SJSA1 (cell line): ENCODE data around the gene ZC3H14. TPM values are rescaled to one million over a fixed set of nuclear protein-coding genes. Genes with fewer than 3 reads are reported as not detected.
A peak's percentile ranks its signal among the peaks of the same experiment; 100 is the strongest.

Source experiments
- DNase-seq, 2 experiments: peaks; one replicate each; pipeline ENCODE4 v3.0.0-alpha.2; 2015 to 2020; ENCODE audit warnings: low spot score in 2 of 2, low read depth in 1 of 2
- H3K27ac ChIP-seq: fragments of 250-450 bp; sonication (Bioruptor Pico); 2 replicates; pipeline ENCODE4 v1.5.1; 2020; ENCODE audit warnings: mild to moderate bottlenecking, moderate library complexity
- H3K27me3 ChIP-seq: fragments of 250-450 bp; sonication (Bioruptor Pico); replicated peaks from 2 replicates; pipeline ENCODE4 v1.5.1; 2020; ENCODE audit warnings: mild to moderate bottlenecking, moderate library complexity
- H3K36me3 ChIP-seq: fragments of 250-450 bp; sonication (Bioruptor Pico); 2 replicates; pipeline ENCODE4 v1.5.1; 2020; ENCODE audit warnings: mild to moderate bottlenecking
- H3K4me1 ChIP-seq: fragments of 250-450 bp; sonication (Bioruptor Pico); replicated peaks from 2 replicates; pipeline ENCODE4 v1.6.1; 2021; ENCODE audit warnings: mild to moderate bottlenecking
- H3K4me3 ChIP-seq: fragments of 250-450 bp; sonication (Bioruptor Pico); 2 replicates; pipeline ENCODE4 v1.5.1; 2020; ENCODE audit warnings: mild to moderate bottlenecking
- H3K9me3 ChIP-seq: fragments of 250-450 bp; sonication (Bioruptor Pico); replicated peaks from 2 replicates; pipeline ENCODE4 v1.5.1; 2020; ENCODE audit warnings: mild to moderate bottlenecking
- total RNA-seq: library from RNA; depleted of rRNA; stranded (reverse); fragments of >200 nt; shearing (Covaris generic); gene quantifications from 2 replicates; pipeline ENCODE4 v1.2.3, GENCODE V29; 2014

The ZC3H14 gene
- total RNA-seq, 1 experiment from 2014 or later = 86.1 TPM

DNA sequence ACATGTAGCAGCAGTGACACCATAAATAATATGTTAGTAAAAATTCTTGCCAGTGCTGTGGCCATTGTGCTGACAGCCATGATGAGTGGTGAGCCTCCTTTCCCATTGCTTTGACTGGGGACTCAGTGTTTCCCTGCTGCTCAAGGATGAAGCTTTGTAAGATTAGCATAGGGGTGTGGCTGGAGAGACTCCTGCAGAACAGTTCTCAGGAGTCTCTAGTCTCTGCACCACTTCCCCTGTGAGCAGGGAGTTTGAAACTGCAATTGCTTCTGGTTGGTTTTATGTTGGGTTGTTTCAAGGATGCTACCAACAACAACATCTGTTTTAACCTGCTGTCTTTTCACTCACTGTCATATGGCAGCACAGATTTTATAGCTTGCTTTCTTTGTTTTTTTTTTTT, 41.4 kb downstream of the ZC3H14 start:
- H3K36me3 ChIP-seq = peaks cover 74% of the 10 kb centered on the region

DNA sequence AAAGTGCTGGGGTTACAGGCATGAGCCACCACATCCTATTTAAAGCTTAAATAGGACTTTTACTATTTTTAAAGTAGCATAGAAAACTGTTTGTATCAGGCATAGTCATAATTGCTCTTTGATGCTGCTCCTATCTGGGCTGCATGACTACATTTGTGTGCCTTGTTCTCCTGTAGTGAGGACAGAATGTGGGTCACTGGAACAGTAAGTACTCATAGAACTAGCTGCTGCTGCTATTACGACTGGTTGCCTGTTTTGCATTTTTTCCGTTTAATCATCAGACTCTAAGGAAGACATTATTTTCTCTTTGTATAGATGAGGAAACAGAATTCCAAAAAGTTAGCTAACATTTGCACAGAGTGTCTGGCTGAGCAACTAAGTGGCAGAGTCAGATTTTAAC, 42.8 kb downstream of the ZC3H14 start:
- Histone ChIP-seq H3K27me3 (no peaks in the 10 kb centered on the region), H3K4me3 (no peak overlapping the region), H3K9me3 (no peaks in the 10 kb centered on the region), H3K36me3 (peaks cover 72% of the 10 kb centered on the region), H3K4me1 (no peaks in the 10 kb centered on the region), H3K27ac (no peak overlapping the region)
- no peak for DNase-seq

More for the DNA sequence above, 41.4 kb downstream of the ZC3H14 start:
- H3K27me3 ChIP-seq = no peaks in the 10 kb centered on the region
- H3K4me3 ChIP-seq = no peak overlapping the region
- no peaks in the 10 kb centered on the region for H3K9me3 ChIP-seq
- H3K27ac ChIP-seq = no peak overlapping the region
- H3K4me1 ChIP-seq = no peaks in the 10 kb centered on the region
- DNase-seq = no peak

DNA sequence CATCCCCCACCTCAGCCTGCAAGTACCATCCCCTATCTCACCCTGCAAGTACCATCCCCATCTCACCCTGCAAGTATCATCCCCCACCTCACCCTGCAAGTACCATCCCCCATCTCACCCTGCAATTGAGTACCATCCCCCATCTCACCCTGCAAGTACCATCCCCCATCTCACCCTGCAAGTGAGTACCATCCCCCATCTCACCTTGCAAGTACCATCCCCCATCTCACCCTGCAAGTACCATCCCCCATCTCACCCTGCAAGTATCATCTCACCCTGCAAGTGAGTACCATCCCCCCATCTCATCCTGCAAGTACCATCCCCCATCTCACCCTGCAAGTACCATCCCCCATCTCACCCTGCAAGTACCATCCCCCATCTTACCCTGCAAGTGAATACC, 45.0 kb downstream of the ZC3H14 start:
- Histone ChIP-seq H3K4me1 (peaks cover 3% of the 10 kb centered on the region), H3K27me3 (no peaks in the 10 kb centered on the region), H3K36me3 (peaks cover 69% of the 10 kb centered on the region), H3K4me3 (no peak overlapping the region), H3K9me3 (no peaks in the 10 kb centered on the region), H3K27ac (no peak overlapping the region)
- DNase-seq = no peak

DNA sequence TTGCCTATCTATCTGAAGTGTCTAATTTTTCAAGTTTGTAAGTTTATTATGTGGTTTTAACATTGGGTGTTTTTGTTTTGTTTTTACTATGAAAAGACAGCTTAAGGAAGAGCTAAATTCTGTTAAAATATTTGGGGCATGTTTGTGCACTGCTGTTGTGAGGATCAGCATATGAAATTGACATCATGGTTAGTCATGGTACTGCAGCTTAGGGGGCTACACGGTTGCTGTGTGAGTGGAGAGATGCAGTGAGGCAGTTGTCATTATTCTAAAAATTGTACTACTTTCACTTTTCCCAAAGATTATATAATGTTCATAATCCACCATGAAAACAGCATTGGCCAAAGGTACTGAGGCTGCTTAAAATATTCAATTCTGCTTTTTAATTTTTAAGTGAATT, 49.0 kb downstream of the ZC3H14 start:
- no peaks in the 10 kb centered on the region for H3K9me3 ChIP-seq
- H3K27ac ChIP-seq = no peak overlapping the region
- H3K36me3 ChIP-seq = peaks cover 43% of the 10 kb centered on the region
- H3K27me3 ChIP-seq = no peaks in the 10 kb centered on the region
- H3K4me1 ChIP-seq = peaks cover 25% of the 10 kb centered on the region
- no peak for DNase-seq
- no peak overlapping the region for H3K4me3 ChIP-seq

DNA sequence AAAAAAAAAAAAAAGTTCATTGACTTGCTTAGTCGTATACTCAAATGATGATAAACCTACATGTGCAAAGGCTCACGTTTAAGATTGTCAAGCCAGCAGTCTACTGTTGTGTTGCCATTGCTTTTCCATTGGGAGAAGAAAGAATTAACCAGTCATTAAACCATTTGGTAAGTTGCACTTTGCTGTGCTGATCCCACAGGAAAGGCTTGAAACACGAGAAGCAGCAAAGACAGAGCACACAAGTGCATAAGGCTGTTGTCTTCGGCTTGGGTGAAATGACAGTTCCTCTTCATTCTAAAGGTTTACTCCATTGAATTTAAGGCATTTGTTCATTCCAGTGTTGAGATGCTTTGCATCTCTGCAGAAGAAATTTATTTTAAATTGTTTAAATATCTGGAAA, 50.1 kb downstream of the ZC3H14 start:
- DNase-seq = no peak
- Histone ChIP-seq H3K4me1 (peaks cover 25% of the 10 kb centered on the region), H3K4me3 (no peak overlapping the region), H3K36me3 (peaks cover 40% of the 10 kb centered on the region), H3K9me3 (no peaks in the 10 kb centered on the region), H3K27ac (no peak overlapping the region), H3K27me3 (no peaks in the 10 kb centered on the region)

DNA sequence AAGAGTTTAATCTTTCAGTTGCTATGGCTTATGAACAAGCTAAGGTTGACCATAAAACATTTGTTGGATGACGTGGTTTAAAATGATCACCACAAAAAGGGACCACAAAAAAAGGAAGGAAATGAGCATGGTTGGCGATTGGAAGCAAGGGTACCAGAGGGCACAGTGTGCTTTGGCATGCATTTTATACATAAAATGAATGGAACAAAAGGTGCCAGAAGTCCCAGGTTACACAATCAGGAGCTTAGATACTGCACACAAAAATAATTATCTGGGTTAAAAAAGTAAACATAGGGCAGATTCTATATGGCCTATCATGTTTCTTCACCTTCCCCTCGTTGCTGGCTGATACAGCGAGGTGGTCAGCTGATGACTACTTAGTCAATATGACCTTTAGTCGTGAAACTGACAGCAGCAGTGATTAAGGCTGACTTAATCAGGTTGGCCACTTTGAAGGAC, 50.7 kb downstream of the ZC3H14 start:
- Histone ChIP-seq H3K9me3 (no peaks in the 10 kb centered on the region), H3K4me3 (no peak overlapping the region), H3K4me1 (peaks cover 25% of the 10 kb centered on the region), H3K36me3 (peaks cover 37% of the 10 kb centered on the region), H3K27ac (peak overlapping the region; percentile 38; the same call in 1 of the 2 replicates), H3K27me3 (no peaks in the 10 kb centered on the region)
- DNase-seq = peak in 1 of 2 experiments; percentile 3

DNA sequence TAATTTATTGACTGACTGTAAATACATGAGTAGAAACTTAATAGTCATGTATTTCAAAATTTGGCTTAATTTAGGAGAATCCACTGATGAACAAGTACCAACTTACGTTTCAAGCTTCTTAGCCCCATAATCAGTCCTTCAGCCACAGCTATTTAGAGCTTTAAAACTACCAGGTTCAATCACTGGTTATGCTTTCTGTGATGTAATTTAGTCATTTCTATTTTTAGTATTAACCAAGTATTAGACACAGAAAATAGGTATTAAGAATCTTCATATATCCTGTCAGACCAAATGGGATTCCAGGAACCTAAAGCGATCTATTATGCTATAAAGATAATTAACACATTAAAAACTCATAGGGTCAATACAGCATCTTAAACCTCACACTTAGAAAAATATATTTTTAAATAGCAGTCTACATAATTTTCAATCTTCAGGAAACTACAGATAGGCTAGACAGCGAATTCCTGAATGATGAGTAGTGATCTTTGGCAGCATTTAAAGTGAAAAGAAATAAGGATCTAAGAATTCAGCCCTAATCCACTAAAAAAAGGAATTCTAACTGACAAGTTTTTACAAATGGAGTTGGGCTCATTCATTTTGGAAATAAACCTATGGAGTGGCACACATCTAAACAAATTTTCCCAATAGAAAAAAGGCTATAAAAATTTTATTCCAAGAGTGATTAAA, 51.5 kb downstream of the ZC3H14 start:
- Histone ChIP-seq H3K4me3 (no peak overlapping the region), H3K9me3 (no peaks in the 10 kb centered on the region), H3K36me3 (peaks cover 29% of the 10 kb centered on the region), H3K27me3 (no peaks in the 10 kb centered on the region), H3K4me1 (peaks cover 25% of the 10 kb centered on the region), H3K27ac (peak overlapping the region; percentile 38)
- peak in 1 of 2 experiments; percentile 64 for DNase-seq

DNA sequence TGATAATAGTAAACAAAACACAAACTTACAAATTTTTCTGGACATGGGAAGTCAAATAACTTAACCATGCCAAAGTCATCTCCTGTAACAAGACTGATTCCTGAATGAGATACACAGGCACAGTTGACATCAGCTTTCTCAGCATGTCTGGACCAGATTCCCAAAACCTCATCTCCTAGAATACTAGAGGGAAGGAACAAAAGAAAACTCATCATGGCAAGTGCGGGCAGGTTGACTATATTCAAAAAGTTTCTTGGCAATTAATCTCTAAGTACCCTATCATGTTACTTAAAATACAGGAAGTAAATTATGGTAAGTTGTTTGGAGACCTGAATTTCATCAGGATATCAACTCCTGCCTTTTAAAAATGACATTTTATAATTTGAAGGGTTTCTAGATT, 53.9 kb downstream of the ZC3H14 start:
- Histone ChIP-seq H3K9me3 (no peaks in the 10 kb centered on the region), H3K27me3 (no peaks in the 10 kb centered on the region), H3K36me3 (peaks cover 11% of the 10 kb centered on the region), H3K27ac (no peak overlapping the region), H3K4me3 (no peak overlapping the region), H3K4me1 (peaks cover 25% of the 10 kb centered on the region)
- DNase-seq = no peak

DNA sequence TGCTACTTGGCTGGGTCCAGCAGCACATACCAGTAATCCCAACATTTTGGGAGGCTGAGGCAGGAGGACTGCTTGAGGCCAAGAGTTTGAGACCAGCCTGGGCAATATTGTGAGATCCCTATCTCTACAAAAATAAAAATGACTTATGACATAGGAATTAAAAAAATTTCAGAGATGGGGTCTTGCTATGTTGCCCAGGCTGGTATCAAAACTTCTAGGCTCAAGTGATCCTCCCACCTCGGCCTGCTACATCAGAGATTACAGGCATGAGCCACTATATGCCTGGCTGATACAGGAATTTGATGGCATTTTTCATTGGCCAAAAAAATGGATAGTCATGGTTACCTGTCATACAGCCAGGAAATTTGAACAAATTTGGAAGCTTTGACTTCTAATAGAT, 54.6 kb downstream of the ZC3H14 start:
- peaks cover 6% of the 10 kb centered on the region; the same call in 1 of the 2 replicates for H3K36me3 ChIP-seq
- no peak overlapping the region for H3K27ac ChIP-seq
- no peaks in the 10 kb centered on the region for H3K9me3 ChIP-seq
- no peak for DNase-seq
- H3K4me3 ChIP-seq = no peak overlapping the region
- no peaks in the 10 kb centered on the region for H3K27me3 ChIP-seq
- H3K4me1 ChIP-seq = peaks cover 25% of the 10 kb centered on the region

DNA sequence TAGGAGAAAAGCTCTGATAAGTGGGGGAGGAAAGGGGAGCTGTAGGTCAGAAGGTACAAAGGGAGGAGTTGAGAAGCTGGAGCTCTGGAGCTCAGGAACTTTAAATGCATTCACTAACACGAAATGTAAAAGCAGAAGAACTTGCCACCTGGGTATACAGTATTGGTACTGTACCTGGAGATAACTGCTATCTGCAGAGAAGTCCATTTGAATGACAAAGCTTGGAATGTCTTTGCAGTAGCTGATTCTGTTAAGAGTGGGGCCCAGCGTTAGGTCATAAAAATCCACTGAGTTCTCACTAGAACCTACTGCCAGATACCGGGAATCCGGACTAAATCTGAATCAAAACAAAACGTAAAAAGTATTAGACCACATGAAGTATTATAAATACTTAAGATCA, 55.6 kb downstream of the ZC3H14 start:
- Histone ChIP-seq H3K4me1 (peaks cover 15% of the 10 kb centered on the region), H3K27me3 (no peaks in the 10 kb centered on the region), H3K9me3 (no peaks in the 10 kb centered on the region), H3K36me3 (0 out of 2 replicates have a peak, but pooled peaks cover 2% of the 10 kb centered on the region), H3K27ac (no peak overlapping the region), H3K4me3 (no peak overlapping the region)
- no peak for DNase-seq

DNA sequence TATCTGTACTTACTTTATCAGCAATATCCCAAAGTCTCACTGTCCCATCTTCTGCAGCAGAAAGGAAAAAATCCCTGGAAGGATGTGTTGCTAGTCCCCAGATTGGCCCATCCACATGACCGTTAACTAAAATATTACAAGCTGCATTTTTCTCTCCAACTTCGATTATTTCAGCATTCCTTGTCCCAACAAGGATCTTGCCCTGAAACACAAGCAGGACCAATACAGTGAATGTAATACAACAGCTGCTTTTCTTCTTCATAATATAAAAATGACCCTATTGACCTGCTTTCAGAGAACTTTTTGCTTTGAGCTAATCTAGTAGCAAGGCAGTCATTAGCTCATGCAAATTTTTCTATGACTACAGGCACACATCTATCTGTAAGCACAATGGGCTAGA, 58.3 kb downstream of the ZC3H14 start:
- H3K9me3 ChIP-seq = no peaks in the 10 kb centered on the region
- H3K4me1 ChIP-seq = no peaks in the 10 kb centered on the region
- DNase-seq = no peak
- no peak overlapping the region for H3K27ac ChIP-seq
- no peak overlapping the region for H3K4me3 ChIP-seq
- H3K27me3 ChIP-seq = no peaks in the 10 kb centered on the region
- H3K36me3 ChIP-seq = no peaks in the 10 kb centered on the region

DNA sequence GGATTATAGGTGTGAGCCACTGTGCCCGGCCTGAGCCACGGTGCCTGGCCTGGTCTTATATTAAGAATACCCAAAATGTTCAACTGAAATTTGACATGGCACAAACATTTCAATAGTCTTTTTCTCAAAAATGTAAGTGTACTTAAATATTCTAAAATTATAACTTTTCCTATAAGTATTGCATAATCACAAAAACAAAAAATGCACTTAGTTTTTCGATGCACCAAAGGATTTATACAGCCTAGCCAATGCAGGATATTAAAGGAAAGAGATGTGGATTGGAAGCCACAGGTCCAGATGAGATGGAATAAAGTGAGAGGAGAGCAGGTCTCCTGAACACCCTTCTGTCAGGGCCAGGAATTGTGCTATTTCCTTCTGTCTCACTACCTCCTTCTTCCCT, 62.8 kb downstream of the ZC3H14 start:
- no peak for DNase-seq
- Histone ChIP-seq H3K9me3 (no peaks in the 10 kb centered on the region), H3K4me1 (peaks cover 6% of the 10 kb centered on the region), H3K36me3 (no peaks in the 10 kb centered on the region), H3K27me3 (no peaks in the 10 kb centered on the region), H3K4me3 (no peak overlapping the region), H3K27ac (no peak overlapping the region)

DNA sequence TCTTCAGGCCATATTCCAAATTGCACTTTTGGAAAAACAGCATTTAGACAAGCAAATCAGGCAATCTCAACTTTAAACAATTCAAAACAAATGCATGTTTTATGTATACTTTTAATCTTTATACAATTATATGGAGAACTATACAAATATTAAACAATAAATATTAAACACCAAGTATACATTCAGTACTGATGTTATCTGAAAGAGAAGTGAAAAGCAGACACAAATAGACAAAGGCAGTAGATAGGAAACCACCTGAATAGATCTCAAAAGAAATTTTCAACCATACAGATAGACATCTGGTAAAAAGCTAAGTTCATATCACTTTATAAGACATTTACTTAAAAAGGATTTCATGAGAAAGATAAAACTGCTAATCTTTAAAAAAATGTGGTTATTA, 65.2 kb downstream of the ZC3H14 start:
- H3K4me3 ChIP-seq = no peak overlapping the region

DNA sequence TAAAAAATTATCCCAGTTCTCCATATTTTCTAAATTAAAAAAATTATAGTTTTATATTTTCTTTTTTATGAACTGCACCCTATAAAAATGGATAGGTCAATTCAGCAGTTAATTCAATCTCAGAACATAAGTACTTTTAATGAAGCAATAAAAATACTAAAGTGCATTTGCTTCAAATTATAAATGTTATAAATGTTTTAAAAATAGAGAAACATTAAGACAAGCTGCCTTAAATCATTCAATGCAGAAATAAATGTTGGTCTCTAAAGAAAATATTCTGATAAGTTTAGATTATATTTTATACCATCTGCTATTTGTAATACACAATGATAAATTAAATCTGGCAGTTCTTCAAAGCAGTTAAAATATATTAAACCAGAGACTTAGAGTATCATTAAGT, 65.6 kb downstream of the ZC3H14 start:
- no peaks in the 10 kb centered on the region for H3K9me3 ChIP-seq
- H3K27ac ChIP-seq = no peak overlapping the region
- H3K27me3 ChIP-seq = no peaks in the 10 kb centered on the region
- H3K4me3 ChIP-seq = no peak overlapping the region
- H3K36me3 ChIP-seq = no peaks in the 10 kb centered on the region
- peaks cover 12% of the 10 kb centered on the region for H3K4me1 ChIP-seq
- no peak for DNase-seq

More for the DNA sequence above, 65.2 kb downstream of the ZC3H14 start:
- DNase-seq = no peak
- Histone ChIP-seq H3K36me3 (no peaks in the 10 kb centered on the region), H3K4me1 (peaks cover 12% of the 10 kb centered on the region), H3K27ac (no peak overlapping the region), H3K27me3 (no peaks in the 10 kb centered on the region), H3K9me3 (no peaks in the 10 kb centered on the region)

DNA sequence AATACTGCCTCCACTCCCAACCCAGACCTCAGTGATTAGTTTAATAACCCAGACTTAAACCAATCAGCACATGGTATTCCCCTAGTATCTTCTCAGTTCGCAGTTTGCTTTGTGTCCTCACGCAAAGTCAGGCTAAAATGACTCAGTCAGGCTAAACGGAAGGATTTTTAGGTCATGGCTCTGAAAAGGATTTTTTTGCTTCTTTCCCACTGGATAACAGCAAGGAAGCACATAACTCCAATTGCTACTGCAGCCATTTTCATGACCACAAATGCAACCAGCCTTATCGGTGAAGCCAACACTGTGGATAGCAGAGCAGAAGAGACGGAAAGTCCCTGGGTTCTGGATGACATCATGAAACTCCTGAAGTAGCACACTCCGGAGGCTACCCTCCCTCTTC, 67.7 kb downstream of the ZC3H14 start:
- Histone ChIP-seq H3K27ac (peak overlapping the region; percentile 28; the same call in 1 of the 2 replicates), H3K9me3 (no peaks in the 10 kb centered on the region), H3K27me3 (no peaks in the 10 kb centered on the region), H3K4me1 (peaks cover 12% of the 10 kb centered on the region), H3K36me3 (no peaks in the 10 kb centered on the region), H3K4me3 (no peak overlapping the region)
- DNase-seq = peak; percentile 34 to 46
